Endothelial cell (in vitro differentiated cells): ENCODE measurements around the gene APOL6. TPM values are rescaled to one million over a fixed set of nuclear protein-coding genes. Genes with fewer than 3 reads are reported as not detected.

Experiments
- DNase-seq: peaks from one replicate; pipeline ENCODE4 v3.0.0; 2021; ENCODE audit warnings: low spot score
- H3K27ac Mint-ChIP-seq: one replicate; pipeline ENCODE4 v1.8.0; 2021; ENCODE audit warnings: mixed read lengths, inconsistent platforms; ENCODE audit not compliant: unreplicated experiment
- H3K27me3 Mint-ChIP-seq: one replicate; pipeline ENCODE4 v1.8.0; 2021; ENCODE audit warnings: mild to moderate bottlenecking, moderate library complexity, mixed read lengths, inconsistent platforms; ENCODE audit not compliant: unreplicated experiment
- H3K36me3 Mint-ChIP-seq: one replicate; pipeline ENCODE4 v1.8.0; 2021; ENCODE audit warnings: mild to moderate bottlenecking, low read depth, mixed read lengths, inconsistent platforms; ENCODE audit not compliant: unreplicated experiment
- H3K4me1 Mint-ChIP-seq: one replicate; pipeline ENCODE4 v1.8.0; 2021; ENCODE audit warnings: mild to moderate bottlenecking, mixed read lengths, inconsistent platforms; ENCODE audit not compliant: unreplicated experiment
- H3K4me3 Mint-ChIP-seq: one replicate; pipeline ENCODE4 v1.8.0; 2021; ENCODE audit warnings: mild to moderate bottlenecking, mixed read lengths, inconsistent platforms; ENCODE audit not compliant: unreplicated experiment
- H3K9me3 Mint-ChIP-seq: one replicate; pipeline ENCODE4 v1.8.0; 2021; ENCODE audit warnings: mixed read lengths, inconsistent platforms; ENCODE audit not compliant: unreplicated experiment
- total RNA-seq: library from RNA; stranded (reverse); fragmentation: NEBNext Ultra II Directional; extraction: Animal tissue kit (Norgen Biotek cat#: 25700); gene quantifications from one replicate; pipeline ENCODE4 v1.2.1, GENCODE V29; 2021; ENCODE audit not compliant: unreplicated experiment
- TF ChIP-seq, protein P1 (sequence below): fragments of 200-600 bp; sonication (generic); IDR thresholded peaks from one replicate; pipeline ENCODE4 v1.5.0; 2021; ENCODE audit warnings: antibody characterized with exemption; ENCODE audit not compliant: unreplicated experiment

APOL6 gene
- total RNA-seq, 1 donor from 2014 or later, result 0.23 TPM

DNA sequence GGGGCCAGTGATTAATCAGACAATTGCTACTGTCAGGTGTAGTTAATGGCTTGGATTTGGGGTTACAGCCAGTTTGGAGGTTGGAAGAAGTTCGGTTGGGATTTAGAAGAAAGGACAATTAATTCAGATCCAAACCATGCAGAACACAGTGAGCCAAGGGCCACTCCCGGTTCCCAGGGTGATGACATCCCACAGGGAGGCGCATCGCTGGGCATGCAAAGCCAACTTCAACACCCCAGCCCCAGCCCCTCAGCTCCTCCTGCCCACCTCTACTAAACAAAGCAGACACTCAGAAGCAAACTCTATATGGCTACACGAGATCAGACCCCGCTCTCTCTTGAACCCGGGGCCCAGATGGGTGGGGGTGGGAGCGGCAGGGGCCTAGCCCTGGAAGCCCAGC is 41.3 kb upstream of the APOL6 start:
- DNase-seq, result no peak
- no peak overlapping the region for H3K27ac Mint-ChIP-seq
- peaks cover 5% of the 10 kb centered on the region for H3K4me1 Mint-ChIP-seq
- H3K4me3 Mint-ChIP-seq, result no peak overlapping the region
- TF ChIP-seq, protein P1, sequence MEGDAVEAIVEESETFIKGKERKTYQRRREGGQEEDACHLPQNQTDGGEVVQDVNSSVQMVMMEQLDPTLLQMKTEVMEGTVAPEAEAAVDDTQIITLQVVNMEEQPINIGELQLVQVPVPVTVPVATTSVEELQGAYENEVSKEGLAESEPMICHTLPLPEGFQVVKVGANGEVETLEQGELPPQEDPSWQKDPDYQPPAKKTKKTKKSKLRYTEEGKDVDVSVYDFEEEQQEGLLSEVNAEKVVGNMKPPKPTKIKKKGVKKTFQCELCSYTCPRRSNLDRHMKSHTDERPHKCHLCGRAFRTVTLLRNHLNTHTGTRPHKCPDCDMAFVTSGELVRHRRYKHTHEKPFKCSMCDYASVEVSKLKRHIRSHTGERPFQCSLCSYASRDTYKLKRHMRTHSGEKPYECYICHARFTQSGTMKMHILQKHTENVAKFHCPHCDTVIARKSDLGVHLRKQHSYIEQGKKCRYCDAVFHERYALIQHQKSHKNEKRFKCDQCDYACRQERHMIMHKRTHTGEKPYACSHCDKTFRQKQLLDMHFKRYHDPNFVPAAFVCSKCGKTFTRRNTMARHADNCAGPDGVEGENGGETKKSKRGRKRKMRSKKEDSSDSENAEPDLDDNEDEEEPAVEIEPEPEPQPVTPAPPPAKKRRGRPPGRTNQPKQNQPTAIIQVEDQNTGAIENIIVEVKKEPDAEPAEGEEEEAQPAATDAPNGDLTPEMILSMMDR, result no peak
- H3K9me3 Mint-ChIP-seq, result no peaks in the 10 kb centered on the region
- peaks cover 12% of the 10 kb centered on the region for H3K27me3 Mint-ChIP-seq
- H3K36me3 Mint-ChIP-seq, result peaks cover 4% of the 10 kb centered on the region

DNA sequence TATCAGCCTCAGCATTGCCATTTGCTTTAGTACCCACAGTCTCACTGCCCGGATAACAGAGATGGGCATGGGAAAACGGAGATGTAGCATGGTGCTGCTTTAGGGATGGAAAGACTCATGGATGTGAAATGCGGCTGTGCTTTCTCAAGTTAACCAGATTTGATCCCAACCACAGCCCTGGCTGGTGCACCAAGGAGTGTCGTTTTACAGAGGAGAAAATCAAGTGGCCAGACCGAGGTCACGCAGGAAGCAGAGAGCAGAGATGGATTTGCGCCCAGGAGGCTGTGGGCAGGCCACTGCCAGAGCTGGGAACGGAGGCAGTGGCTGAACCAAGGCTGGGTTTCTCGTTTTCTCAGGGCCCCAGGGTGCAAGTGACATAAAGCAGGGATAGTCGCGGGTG is 40.2 kb upstream of the APOL6 start:
- Mint-ChIP-seq H3K27me3 (peaks cover 11% of the 10 kb centered on the region), H3K4me1 (peaks cover 5% of the 10 kb centered on the region), H3K27ac (no peak overlapping the region), H3K4me3 (peak overlapping the region; percentile 50), H3K36me3 (peaks cover 4% of the 10 kb centered on the region), H3K9me3 (no peaks in the 10 kb centered on the region)
- DNase-seq, result no peak
- TF ChIP-seq, protein P1, result no peak

DNA sequence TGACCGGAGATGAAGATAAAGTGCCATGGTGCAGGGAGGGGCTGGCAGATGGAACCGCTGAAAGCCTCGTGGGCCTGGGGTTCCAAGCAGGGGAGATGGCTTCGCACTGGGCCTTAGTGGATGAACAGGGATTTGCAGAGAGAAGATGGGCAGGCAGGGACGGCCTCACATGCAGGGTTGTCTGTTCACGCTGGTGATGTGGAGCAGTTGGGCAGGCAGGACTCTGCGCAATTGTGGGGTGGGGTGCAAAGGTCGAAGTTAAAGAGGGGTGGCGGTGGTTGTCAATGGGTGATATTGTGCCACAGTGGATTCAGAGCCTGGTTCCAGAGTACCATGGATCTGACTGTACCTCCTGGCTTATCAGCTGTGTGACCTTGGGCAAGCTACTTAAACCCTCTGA is 39.0 kb upstream of the APOL6 start:
- no peak overlapping the region for H3K27ac Mint-ChIP-seq
- peaks cover 10% of the 10 kb centered on the region for H3K27me3 Mint-ChIP-seq
- no peak for DNase-seq
- peaks cover 4% of the 10 kb centered on the region for H3K36me3 Mint-ChIP-seq
- H3K9me3 Mint-ChIP-seq, result no peaks in the 10 kb centered on the region
- H3K4me3 Mint-ChIP-seq, result peak overlapping the region; percentile 15
- H3K4me1 Mint-ChIP-seq, result peaks cover 5% of the 10 kb centered on the region
- TF ChIP-seq, protein P1, result no peak

DNA sequence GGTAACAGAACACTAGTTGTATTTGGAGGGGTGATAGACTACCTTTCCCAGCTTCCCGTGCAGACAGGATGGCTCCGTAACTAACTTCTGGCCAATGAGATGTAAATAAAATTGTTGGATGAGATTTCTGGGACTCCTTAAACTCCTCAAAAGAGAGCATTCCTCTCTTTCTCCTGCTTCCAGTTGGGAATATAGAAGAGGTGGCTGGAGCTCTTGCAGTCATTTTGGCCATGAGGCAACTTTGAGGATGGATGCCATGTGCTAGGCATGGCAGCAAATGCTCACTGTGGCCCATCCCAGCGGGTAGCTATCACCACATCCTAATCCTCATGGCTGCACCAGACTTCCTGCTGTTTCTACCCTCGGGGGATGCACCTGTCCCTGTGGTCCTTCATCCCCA is 38.5 kb upstream of the APOL6 start:
- no peak for DNase-seq
- Mint-ChIP-seq H3K27ac (no peak overlapping the region), H3K9me3 (no peaks in the 10 kb centered on the region), H3K27me3 (peaks cover 13% of the 10 kb centered on the region), H3K4me3 (no peak overlapping the region), H3K4me1 (no peaks in the 10 kb centered on the region), H3K36me3 (peaks cover 4% of the 10 kb centered on the region)
- TF ChIP-seq, protein P1, result no peak

DNA sequence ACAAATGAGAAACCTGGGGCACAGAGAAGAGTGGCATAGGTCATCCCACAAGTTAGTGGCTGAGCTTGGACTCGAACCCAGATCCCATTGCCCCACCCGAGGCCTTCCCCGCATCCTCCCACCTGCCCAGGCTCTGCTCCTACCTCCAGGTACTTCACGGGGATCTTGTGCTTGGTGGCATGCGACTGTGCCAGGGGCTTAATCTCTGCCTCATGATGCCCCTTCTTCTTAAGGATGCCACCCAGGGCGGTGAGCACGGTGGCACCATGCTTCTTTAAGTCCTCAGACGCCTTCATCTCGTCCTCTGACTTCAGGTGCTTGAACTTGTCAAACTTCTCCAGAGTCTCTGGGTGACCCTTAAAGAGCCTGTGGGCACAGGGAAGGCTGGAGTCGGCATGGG is 37.5 kb upstream of the APOL6 start:
- TF ChIP-seq, protein P1, result no peak
- Mint-ChIP-seq H3K27me3 (peaks cover 14% of the 10 kb centered on the region), H3K36me3 (peaks cover 4% of the 10 kb centered on the region), H3K27ac (no peak overlapping the region), H3K4me3 (no peak overlapping the region), H3K4me1 (no peaks in the 10 kb centered on the region), H3K9me3 (no peaks in the 10 kb centered on the region)
- DNase-seq, result no peak
